Measurements from ENCODE around the gene MAP3K2.

MAP3K2 gene

DNA sequence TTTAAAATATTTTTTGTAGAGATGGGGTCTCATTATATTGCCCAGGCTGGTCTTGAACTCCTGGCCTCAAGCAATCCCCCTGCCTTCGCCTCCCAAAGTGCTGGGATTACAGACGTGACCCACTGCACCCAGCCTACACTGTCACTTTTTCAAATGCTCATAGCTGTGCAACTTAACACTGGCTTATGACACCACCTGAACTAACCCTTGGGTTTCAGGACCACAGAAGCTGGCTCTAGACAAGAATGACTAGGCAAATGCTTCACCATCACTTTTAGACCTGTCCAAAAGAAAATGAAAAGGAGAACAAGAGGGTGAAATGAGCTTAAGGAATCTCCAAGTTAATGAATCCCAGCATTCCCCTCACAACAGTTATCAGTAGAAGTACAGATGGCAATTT is 107.1 kb downstream of the MAP3K2 start:
- no peak for DNase-seq

DNA sequence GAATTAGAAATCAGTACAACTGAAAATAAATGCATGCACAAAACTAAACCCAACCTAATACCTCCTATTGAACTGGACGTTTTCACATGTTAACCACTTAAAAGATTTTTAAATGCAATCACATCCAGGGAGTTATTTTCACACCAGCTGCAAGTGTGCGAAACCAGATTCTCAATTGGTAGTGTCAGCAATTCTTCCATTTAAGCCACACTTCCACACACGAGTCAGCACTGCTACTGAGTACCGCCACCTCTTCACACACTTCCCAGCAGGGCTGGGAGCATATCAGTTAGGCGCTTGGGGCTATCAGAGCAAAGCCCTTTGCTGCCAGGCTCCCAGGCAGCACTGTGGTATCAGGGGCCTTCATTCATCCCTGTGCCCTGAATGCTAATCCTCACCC is 108.0 kb downstream of the MAP3K2 start:
- no peak for DNase-seq

GRCh38 chr2:127278959-127279358 is 108.8 kb downstream of the MAP3K2 start:
- no peak for DNase-seq

GRCh38 chr2:127277028-127277427 is 110.7 kb downstream of the MAP3K2 start:
- no peak for DNase-seq

DNA sequence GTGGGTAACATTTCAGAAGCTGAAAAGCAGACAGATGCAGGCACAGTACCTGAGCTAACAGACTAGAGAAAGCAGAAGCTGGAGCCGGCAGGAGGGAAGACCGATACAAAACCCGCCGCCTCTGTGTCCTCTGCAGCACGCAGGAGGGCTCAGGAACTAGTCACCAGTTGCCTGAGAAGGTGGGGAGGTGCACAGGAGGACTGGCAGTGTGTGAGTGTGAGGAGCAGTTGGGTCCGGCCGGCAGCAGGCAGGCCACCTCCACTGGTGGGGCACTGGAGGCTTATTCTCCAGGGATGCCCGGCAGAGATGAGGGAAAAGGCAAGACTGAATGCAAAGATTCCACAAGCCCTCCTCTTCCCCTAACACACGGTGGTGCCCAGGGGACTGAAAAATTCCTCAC is 112.0 kb downstream of the MAP3K2 start:
- no peak for DNase-seq

DNA sequence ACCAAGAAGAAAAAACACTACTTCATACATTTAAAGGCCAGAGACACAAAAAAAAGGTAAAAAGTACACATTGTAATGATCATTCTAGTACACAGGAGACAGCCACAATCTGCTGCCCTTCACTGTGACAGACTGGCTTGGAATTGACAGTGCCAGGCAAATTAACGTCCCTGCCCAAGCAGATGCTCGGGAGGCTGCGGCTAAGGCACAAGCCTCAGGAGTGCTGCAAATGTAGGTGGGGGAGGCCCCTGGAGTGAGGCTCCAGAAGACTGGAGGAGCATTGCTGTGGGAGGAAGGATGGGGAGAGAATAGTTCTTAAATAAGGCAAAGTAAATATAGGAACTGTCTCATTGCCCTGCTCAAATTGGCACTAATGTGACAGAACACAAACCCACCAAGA is 112.4 kb downstream of the MAP3K2 start:
- no peak for DNase-seq

- no peak for DNase-seq
Measured at GRCh38 chr2:127270663-127271062, 117.1 kb downstream of the MAP3K2 start.

DNA sequence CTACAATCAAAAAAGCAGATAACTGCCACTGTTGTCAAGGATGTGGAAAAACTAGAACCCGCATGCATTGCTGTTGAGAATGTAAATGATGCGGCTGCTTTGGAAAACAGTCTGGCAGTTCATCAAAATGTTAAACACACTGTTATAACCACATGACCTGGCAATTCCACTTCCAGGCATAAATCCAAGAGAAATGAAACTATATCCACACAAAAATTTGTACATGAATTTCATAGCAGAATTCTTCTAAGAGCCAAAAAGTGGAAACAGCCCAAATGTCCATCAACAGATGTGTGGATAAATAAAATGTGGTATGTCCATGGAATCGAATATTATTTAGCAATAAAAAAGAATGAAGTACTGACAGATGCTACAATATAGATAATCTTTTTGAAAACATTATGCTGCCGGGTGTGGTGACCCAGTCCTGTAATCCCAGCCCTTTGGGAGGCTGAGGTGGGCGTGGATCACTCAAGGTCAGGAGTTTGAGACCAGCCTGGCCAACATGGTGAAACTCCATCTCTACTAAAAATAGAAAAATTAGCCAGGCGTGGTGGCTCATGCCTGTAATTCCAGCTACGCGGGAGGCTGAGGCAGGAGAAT is 125.9 kb downstream of the MAP3K2 start:
- DNase-seq: no peak

- DNase-seq: no peak
Measured at GRCh38 chr2:127259355-127259754, 128.4 kb downstream of the MAP3K2 start.

DNA sequence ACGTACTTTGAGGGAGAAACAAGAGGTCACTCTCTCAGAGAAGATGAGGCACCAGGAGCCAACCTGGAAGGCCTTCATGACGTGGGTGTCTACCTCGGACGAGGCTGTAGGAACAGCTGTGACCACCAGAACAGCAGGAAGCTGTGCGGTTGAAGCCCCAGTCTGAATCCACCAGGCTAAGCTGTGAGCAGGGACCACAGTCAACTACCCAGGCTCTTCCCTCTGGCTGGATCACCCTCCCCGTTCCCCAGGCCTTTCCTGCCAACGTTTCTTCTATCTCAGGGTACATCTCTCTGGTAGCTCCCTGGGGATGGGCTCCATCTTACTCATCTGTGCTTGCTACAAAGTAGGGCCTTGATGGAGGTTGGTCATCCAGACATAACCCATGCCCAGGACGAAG is 130.9 kb downstream of the MAP3K2 start:
- DNase-seq: no peak

- no peak for DNase-seq
Measured at GRCh38 chr2:127256381-127256780, 131.4 kb downstream of the MAP3K2 start.

DNA sequence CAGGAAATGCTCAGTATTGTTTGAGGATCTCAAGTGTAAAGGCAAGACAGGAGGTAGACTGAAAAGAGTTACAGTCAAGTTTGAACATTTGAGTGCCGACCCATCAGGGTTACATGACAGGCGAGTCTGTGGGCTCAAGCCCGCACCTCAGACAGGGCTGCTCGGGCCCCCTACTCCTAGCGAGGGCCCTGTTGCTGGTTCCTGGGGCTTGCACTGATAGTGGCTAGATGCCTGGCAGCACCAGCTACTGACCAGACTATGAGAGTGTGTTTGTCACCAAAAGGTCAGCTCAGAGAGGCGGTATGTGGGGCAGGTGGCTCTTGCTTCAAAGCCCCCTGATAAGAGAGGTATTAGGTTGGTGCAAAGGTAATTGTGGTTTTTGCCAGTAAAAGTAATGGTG is 132.1 kb downstream of the MAP3K2 start:
- DNase-seq: no peak

DNA sequence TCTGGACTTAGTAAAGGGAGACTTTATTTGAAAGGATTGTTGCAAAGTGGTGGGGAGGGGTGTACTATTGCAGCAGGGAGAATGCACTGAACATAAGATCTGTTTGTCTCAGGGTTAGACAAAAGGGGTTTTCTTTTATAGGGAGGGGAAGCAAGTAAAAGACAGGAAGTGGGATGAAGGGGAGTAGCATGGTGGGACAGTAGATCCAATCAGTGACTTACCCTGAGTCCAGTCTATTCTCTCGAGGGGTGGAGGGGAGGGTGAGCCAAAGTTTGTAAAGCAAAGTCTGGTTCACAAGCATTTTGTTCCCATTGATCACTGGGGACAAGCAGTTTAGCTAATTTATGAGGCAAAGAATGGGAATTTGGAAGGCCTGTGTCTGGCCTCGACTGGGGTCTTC is 132.6 kb downstream of the MAP3K2 start:
- DNase-seq: no peak

GRCh38 chr2:127254386-127254981 is 133.3 kb downstream of the MAP3K2 start:
- DNase-seq: no peak
